ENCODE data around the gene TRIM71.

DNA sequence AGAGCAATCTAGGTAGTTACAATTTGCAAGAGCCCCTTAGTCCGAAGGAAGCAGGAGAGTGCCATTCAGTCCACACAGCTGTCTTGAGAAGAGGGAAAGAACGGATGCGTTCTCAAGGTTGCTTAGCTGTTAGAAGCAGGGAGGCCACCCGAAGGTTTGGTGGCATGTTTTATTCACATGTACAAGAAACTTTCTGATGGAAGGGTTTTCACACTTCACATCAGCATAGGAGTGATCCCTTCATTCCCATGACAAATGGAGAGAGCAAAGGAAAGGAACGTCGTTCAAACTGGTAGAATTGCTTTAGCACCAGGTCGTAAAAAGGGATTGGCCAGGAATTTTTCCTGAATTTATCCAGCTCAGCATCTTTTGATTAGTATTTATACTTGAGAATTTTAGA lies 53.5 kb downstream of the TRIM71 start:
- TF ChIP-seq, protein P1, sequence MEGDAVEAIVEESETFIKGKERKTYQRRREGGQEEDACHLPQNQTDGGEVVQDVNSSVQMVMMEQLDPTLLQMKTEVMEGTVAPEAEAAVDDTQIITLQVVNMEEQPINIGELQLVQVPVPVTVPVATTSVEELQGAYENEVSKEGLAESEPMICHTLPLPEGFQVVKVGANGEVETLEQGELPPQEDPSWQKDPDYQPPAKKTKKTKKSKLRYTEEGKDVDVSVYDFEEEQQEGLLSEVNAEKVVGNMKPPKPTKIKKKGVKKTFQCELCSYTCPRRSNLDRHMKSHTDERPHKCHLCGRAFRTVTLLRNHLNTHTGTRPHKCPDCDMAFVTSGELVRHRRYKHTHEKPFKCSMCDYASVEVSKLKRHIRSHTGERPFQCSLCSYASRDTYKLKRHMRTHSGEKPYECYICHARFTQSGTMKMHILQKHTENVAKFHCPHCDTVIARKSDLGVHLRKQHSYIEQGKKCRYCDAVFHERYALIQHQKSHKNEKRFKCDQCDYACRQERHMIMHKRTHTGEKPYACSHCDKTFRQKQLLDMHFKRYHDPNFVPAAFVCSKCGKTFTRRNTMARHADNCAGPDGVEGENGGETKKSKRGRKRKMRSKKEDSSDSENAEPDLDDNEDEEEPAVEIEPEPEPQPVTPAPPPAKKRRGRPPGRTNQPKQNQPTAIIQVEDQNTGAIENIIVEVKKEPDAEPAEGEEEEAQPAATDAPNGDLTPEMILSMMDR (optimal IDR thresholded peaks at IDR 0.05 in 1 of 3, IDR thresholded peaks at IDR 0.05 in 1 of 3, conservative IDR thresholded peaks at IDR 0.05 in 1 of 3; ENCODE audit: extremely low read depth in 1 of 3, insufficient read depth in 2 of 3, low read length in 3 of 3) = no peak
- TF ChIP-seq EZH2 (IDR thresholded peaks at IDR 0.05; ENCODE audit: low read length) = no peak

Data from keratinocyte (primary cell).